HepG2 (cell line): ENCODE data around the gene GPS1. TPM values are rescaled to one million over a fixed set of nuclear protein-coding genes. Genes with fewer than 3 reads are reported as not detected.
A peak's percentile ranks its signal among the peaks of the same experiment; 100 is the strongest.

Experiments
- ATRX ChIP-seq: sonication (generic); formaldehyde crosslinking; IDR thresholded peaks from 2 replicates; pipeline ENCODE4 v1.4.0; 2020; ENCODE audit warnings: missing genetic modification reagents, borderline replicate concordance
- FIP1L1 ChIP-seq: fragments of 200-400 bp; formaldehyde crosslinking; IDR thresholded peaks from 2 replicates; pipeline ENCODE4 v1.6.1; 2018; ENCODE audit warnings: low read depth, mild to moderate bottlenecking, low read length, moderate library complexity, borderline replicate concordance; ENCODE audit not compliant: insufficient read depth
- HNF4A ChIP-seq: sonication (generic); formaldehyde crosslinking; IDR thresholded peaks from 2 replicates; pipeline ENCODE4 v1.4.0; 2020; ENCODE audit warnings: missing genetic modification reagents
- MEIS1 ChIP-seq: sonication (generic); formaldehyde crosslinking; IDR thresholded peaks from 2 replicates; pipeline ENCODE4 v1.9.0; 2021; ENCODE audit warnings: mild to moderate bottlenecking, missing genetic modification reagents, moderate library complexity, borderline replicate concordance
- NR2C2 ChIP-seq: sonication (generic); formaldehyde crosslinking; IDR thresholded peaks from 2 replicates; pipeline ENCODE4 v1.4.0; 2020; ENCODE audit warnings: missing genetic modification reagents, mild to moderate bottlenecking, moderate library complexity, borderline replicate concordance
- RBFOX2 ChIP-seq: fragments of 200-400 bp; formaldehyde crosslinking; IDR thresholded peaks from 2 replicates; pipeline ENCODE4 v1.6.1; 2017; ENCODE audit warnings: low read depth, mild to moderate bottlenecking, low read length
- SALL2 ChIP-seq: sonication (generic); formaldehyde crosslinking; IDR thresholded peaks from 2 replicates; pipeline ENCODE4 v1.8.1; 2023; ENCODE audit warnings: mild to moderate bottlenecking, missing genetic modification reagents, inconsistent platforms
- SNAI1 ChIP-seq: sonication (generic); formaldehyde crosslinking; IDR thresholded peaks from 2 replicates; pipeline ENCODE4 v1.5.0; 2020; ENCODE audit warnings: mild to moderate bottlenecking, missing genetic modification reagents, borderline replicate concordance
- STAT5B ChIP-seq: sonication (generic); formaldehyde crosslinking; IDR thresholded peaks from 2 replicates; pipeline ENCODE4 v1.4.0; 2020; ENCODE audit warnings: missing genetic modification reagents
- ZFP1 ChIP-seq: IDR thresholded peaks from 2 replicates; pipeline ENCODE4 v1.6.1; 2016
- ZMAT3 ChIP-seq: sonication (generic); formaldehyde crosslinking; conservative IDR thresholded peaks from 2 replicates; pipeline ENCODE4 v1.7.0; 2021; ENCODE audit warnings: missing genetic modification reagents
- ZNF557 ChIP-seq: sonication (generic); formaldehyde crosslinking; IDR thresholded peaks from 2 replicates; pipeline ENCODE4 v1.4.0; 2020; ENCODE audit warnings: missing genetic modification reagents
- ZNF569 ChIP-seq: sonication (generic); formaldehyde crosslinking; IDR thresholded peaks from 2 replicates; pipeline ENCODE4 v1.5.0; 2020; ENCODE audit warnings: mild to moderate bottlenecking, missing genetic modification reagents, moderate library complexity, borderline replicate concordance
- ZNF629 ChIP-seq: sonication (generic); formaldehyde crosslinking; conservative IDR thresholded peaks from 2 replicates; pipeline ENCODE4 v1.5.0; 2020; ENCODE audit warnings: missing genetic modification reagents
- ZNF674 ChIP-seq: sonication (generic); formaldehyde crosslinking; IDR thresholded peaks from 2 replicates; pipeline ENCODE4 v1.5.0; 2020; ENCODE audit warnings: low read depth, mild to moderate bottlenecking, missing genetic modification reagents
- ZNF839 ChIP-seq: sonication (generic); formaldehyde crosslinking; IDR thresholded peaks from 2 replicates; pipeline ENCODE4 v1.4.0; 2020; ENCODE audit warnings: missing genetic modification reagents, mild to moderate bottlenecking, borderline replicate concordance
- polyA plus RNA-seq, 8 experiments: library from polyadenylated mRNA; depleted of rRNA in 3 of 8; stranded (reverse) in 7 of 8; unstranded in 1 of 8; fragments of >200 nt; fragmentation: Illumina TruSeq in 4 of 8; extraction: Trizol in 4 of 8; gene quantifications; 2 replicates each; pipeline versions ENCODE4 v1.2.1 to v1.2.3, GENCODE V29; 2011 to 2016; ENCODE audit warnings: low read depth in 4 of 8, missing spikeins in 1 of 8, mixed read lengths in 1 of 8; ENCODE audit not compliant: insufficient read depth in 1 of 8
- total RNA-seq, 5 experiments: library from RNA; depleted of rRNA; stranded (reverse); fragments of >200 nt; fragmentation: Illumina TruSeq; extraction: Trizol; gene quantifications; 2 replicates each; pipeline ENCODE4 v1.2.3, GENCODE V29; 2016; ENCODE audit warnings: low read depth in 1 of 5
- TF ChIP-seq, protein P1 (sequence below): sonication (generic); formaldehyde crosslinking; IDR thresholded peaks from 2 replicates; pipeline ENCODE4 v1.4.0; 2020; ENCODE audit warnings: missing genetic modification reagents
- TF ChIP-seq, protein P2 (sequence below): sonication (generic); formaldehyde crosslinking; IDR thresholded peaks from 2 replicates; pipeline ENCODE4 v1.5.0; 2020; ENCODE audit warnings: missing genetic modification reagents
- TF ChIP-seq, protein P3 (sequence below): sonication (generic); formaldehyde crosslinking; IDR thresholded peaks from 2 replicates; pipeline ENCODE4 v1.8.0; 2022; ENCODE audit warnings: missing genetic modification reagents, mild to moderate bottlenecking, borderline replicate concordance
- TF ChIP-seq, protein P4 (sequence below): sonication (generic); formaldehyde crosslinking; conservative IDR thresholded peaks from 2 replicates; pipeline ENCODE4 v1.8.0; 2022; ENCODE audit warnings: mild to moderate bottlenecking, moderate library complexity, missing genetic modification reagents
- TF ChIP-seq, protein P5 (sequence below): IDR thresholded peaks from 2 replicates; pipeline ENCODE4 v1.6.1; 2018; ENCODE audit warnings: missing genetic modification reagents
- TF ChIP-seq, protein P6 (sequence below): IDR thresholded peaks from 2 replicates; pipeline ENCODE4 v1.6.1; 2012; ENCODE audit warnings: inconsistent platforms

Gene GPS1
- total and polyA plus RNA-seq, 2 of the 13 experiments (the other 11 are each of a cell fraction or from before 2014, with no cell fraction given) = 124 to 128 TPM

DNA sequence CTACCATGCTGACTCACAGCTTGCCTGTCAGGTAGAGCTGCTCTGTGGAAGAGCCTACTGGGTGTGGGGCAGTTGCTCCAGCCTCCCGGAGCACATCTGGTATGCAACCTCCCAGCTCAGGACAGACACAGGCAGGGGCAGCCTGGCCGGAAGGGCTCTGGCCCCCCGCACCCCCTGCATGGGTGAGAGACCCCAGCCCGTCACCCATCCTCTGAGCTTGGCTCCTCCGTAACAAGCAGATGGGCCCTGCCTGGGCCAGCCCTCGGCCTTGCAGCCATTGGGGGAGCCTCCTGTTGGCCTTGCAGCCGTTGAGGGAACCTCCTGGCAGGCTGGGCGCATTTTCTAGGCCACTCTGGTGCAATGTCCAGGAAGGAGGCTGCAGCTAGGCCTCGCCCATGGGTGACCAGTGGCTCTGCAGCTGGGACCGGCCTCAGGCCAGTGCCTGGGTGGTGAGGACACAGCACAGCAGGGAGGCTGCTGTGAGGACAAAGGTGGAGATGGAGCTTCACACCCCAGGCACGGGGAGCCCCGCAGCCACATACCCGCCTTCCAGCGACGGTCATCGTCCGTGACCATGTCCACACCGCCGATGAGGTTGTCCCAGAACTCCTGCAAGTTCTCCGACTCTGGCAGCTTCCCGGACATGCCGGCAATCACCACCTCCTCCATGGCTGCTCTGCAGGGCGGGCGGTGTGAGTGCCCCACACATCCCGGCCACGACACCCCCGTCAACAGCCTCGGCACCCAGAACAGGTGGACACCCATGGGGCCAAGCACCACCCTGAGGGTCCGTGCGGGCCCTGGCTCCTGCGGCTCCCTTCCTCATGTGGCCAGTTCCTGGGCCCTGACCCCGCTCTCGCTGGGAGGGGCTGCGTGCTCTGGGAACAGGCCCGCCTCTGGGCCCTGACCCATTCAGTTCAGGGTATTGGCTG is 44.3 kb downstream of the GPS1 start (continued):
- TF ChIP-seq ATRX (CRISPR knock-in tag) (no peak), ZNF674 (CRISPR knock-in tag) (peak; percentile 94), MEIS1 (no peak), ZNF839 (CRISPR knock-in tag) (peak; percentile 52; the same call in 1 of the 2 replicates), ZMAT3 (0 out of 2 replicates have a peak, but pooled peaks have one; percentile 45), STAT5B (CRISPR knock-in tag) (no peak), HNF4A (CRISPR knock-in tag) (peak; percentile 6; the same call in 1 of the 2 replicates), NR2C2 (CRISPR knock-in tag) (no peak), FIP1L1 (no peak), ZNF569 (no peak), ZFP1 (CRISPR knock-in tag) (no peak), SNAI1 (CRISPR knock-in tag) (0 out of 2 replicates have a peak, but pooled peaks have one; percentile 58), SALL2 (CRISPR knock-in tag) (peak; percentile 43; the same call in 1 of the 2 replicates), ZNF629 (no peak), ZNF557 (CRISPR knock-in tag) (no peak), RBFOX2 (peak; percentile 78)
- TF ChIP-seq, protein P1, sequence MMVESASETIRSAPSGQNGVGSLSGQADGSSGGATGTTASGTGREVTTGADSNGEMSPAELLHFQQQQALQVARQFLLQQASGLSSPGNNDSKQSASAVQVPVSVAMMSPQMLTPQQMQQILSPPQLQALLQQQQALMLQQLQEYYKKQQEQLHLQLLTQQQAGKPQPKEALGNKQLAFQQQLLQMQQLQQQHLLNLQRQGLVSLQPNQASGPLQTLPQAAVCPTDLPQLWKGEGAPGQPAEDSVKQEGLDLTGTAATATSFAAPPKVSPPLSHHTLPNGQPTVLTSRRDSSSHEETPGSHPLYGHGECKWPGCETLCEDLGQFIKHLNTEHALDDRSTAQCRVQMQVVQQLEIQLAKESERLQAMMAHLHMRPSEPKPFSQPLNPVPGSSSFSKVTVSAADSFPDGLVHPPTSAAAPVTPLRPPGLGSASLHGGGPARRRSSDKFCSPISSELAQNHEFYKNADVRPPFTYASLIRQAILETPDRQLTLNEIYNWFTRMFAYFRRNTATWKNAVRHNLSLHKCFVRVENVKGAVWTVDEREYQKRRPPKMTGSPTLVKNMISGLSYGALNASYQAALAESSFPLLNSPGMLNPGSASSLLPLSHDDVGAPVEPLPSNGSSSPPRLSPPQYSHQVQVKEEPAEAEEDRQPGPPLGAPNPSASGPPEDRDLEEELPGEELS = no peak
- TF ChIP-seq, protein P2, sequence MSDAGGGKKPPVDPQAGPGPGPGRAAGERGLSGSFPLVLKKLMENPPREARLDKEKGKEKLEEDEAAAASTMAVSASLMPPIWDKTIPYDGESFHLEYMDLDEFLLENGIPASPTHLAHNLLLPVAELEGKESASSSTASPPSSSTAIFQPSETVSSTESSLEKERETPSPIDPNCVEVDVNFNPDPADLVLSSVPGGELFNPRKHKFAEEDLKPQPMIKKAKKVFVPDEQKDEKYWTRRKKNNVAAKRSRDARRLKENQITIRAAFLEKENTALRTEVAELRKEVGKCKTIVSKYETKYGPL (CRISPR knock-in tag) = no peak
- TF ChIP-seq, protein P3, sequence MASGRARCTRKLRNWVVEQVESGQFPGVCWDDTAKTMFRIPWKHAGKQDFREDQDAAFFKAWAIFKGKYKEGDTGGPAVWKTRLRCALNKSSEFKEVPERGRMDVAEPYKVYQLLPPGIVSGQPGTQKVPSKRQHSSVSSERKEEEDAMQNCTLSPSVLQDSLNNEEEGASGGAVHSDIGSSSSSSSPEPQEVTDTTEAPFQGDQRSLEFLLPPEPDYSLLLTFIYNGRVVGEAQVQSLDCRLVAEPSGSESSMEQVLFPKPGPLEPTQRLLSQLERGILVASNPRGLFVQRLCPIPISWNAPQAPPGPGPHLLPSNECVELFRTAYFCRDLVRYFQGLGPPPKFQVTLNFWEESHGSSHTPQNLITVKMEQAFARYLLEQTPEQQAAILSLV (CRISPR knock-in tag) = no peak; the same call in 1 of the 2 replicates
- TF ChIP-seq, protein P4, sequence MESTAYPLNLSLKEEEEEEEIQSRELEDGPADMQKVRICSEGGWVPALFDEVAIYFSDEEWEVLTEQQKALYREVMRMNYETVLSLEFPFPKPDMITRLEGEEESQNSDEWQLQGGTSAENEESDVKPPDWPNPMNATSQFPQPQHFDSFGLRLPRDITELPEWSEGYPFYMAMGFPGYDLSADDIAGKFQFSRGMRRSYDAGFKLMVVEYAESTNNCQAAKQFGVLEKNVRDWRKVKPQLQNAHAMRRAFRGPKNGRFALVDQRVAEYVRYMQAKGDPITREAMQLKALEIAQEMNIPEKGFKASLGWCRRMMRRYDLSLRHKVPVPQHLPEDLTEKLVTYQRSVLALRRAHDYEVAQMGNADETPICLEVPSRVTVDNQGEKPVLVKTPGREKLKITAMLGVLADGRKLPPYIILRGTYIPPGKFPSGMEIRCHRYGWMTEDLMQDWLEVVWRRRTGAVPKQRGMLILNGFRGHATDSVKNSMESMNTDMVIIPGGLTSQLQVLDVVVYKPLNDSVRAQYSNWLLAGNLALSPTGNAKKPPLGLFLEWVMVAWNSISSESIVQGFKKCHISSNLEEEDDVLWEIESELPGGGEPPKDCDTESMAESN (CRISPR knock-in tag) = no peak
- TF ChIP-seq, protein P5, sequence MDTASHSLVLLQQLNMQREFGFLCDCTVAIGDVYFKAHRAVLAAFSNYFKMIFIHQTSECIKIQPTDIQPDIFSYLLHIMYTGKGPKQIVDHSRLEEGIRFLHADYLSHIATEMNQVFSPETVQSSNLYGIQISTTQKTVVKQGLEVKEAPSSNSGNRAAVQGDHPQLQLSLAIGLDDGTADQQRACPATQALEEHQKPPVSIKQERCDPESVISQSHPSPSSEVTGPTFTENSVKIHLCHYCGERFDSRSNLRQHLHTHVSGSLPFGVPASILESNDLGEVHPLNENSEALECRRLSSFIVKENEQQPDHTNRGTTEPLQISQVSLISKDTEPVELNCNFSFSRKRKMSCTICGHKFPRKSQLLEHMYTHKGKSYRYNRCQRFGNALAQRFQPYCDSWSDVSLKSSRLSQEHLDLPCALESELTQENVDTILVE (CRISPR knock-in tag) = no peak
- TF ChIP-seq, protein P6, sequence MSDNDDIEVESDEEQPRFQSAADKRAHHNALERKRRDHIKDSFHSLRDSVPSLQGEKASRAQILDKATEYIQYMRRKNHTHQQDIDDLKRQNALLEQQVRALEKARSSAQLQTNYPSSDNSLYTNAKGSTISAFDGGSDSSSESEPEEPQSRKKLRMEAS = no peak
